KBM-7 (cell line): ENCODE data around the gene SLC4A4.
A peak's percentile ranks its signal among the peaks of the same experiment; 100 is the strongest.

Source experiments
- DNase-seq: peaks from one replicate; pipeline ENCODE4 v3.0.0-alpha.2; 2015
- in situ Hi-C: fragments of 300-500 bp; cut with MboI; formaldehyde crosslinking; loops from 2 replicates; pipeline ENCODE4 v1.14.3; 2020; ENCODE audit warnings: low sequenced_read_pairs, low pct_unique_long_range_greater_than_20kb, mixed read lengths

The SLC4A4 gene

DNA sequence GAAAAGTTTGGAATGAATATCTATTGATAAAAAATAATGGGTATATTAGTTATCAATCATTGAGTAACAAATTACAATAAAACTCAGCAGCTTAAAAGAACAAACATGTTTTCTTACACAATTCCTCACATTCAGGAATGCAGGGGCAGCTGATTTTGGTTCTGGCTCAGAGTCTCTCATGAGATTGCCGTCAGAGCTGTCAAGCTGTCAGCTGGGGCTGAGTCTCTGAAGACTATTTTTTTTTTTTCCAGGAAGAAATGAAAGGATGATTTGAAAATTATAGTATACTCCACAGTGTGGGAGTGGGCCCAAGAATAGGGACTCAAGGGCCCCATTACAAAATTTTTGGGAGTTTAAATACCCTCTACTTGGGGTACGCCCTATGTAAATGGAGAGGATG, 226.0 kb downstream of the SLC4A4 start:
- DNase-seq, result no peak
- in situ Hi-C loops, result no loop called here

GRCh38 chr4:71566856-71567255, 228.0 kb downstream of the SLC4A4 start:
- in situ Hi-C loops, result no loop called here
- no peak for DNase-seq

DNA sequence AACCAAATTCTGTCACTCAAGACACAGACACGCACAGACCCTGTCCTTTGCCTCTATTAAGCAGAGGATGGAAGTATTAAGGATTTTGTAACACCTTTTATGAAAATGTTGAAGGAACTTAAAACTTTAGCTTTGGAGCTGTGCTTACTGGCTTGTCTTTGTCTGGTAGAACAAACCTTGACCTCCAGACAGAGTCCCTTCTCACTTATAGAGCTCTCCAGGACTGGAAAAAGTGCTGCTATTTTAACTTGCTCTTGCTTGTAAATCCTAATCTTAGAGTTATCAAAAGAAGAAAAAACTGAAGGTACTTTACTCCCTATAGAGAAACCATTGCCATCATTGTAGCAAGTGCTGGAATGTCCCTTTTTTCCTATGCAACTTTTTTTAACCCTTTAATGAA, 229.3 kb downstream of the SLC4A4 start:
- DNase-seq, result no peak
- in situ Hi-C loops, result no loop called here

- in situ Hi-C loops, result no loop called here
These were observed 231.7 kb downstream of the SLC4A4 start for GRCh38 chr4:71570492-71570891.

DNA sequence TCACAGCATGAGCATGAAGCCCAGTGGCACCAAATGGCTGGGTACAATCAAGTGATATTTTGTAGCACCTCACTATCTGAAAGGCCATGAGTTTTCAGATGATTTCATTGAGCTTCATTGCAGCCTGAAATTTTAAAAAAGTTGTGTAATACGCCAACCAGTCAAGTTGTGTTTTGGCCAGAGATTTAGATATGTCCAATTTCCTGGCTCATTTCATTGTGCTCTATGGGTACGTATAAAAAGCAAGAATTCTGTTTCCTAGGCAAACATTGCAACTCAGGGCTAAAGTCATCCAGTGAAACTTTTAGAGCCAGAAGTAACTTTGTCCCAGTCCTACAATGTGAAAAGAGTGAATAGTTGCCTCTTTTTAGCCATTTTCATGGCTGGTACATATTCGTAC, 232.5 kb downstream of the SLC4A4 start:
- in situ Hi-C loops, result no loop called here
- DNase-seq, result no peak

More at GRCh38 chr4:71570492-71570891, 231.7 kb downstream of the SLC4A4 start:
- DNase-seq, result no peak

GRCh38 chr4:71583971-71584370, 245.2 kb downstream of the SLC4A4 start:
- in situ Hi-C loops, result no loop called here
- no peak for DNase-seq

DNA sequence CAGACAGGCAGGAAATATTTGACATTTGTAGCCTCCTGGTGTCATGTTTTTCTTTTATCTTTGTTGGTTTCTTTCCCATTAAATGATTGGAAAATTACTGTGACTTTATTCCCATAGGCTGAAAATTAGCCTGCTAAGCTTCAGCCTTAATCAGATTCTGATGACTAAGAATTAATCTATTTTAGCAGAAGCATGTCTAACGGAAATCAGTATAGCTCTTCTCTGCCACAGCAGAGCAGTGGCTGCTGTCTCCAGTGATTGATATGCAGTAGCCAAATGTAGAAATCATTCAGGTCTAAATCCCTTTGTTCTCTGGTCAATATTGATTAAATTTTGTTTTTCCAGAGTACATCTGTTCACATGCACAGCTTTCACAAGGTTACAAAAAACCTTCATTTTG, 245.8 kb downstream of the SLC4A4 start:
- DNase-seq, result no peak
- in situ Hi-C loops, result no loop called here

- no peak for DNase-seq
- in situ Hi-C loops, result no loop called here
These were observed 247.4 kb downstream of the SLC4A4 start for GRCh38 chr4:71586087-71586763.

DNA sequence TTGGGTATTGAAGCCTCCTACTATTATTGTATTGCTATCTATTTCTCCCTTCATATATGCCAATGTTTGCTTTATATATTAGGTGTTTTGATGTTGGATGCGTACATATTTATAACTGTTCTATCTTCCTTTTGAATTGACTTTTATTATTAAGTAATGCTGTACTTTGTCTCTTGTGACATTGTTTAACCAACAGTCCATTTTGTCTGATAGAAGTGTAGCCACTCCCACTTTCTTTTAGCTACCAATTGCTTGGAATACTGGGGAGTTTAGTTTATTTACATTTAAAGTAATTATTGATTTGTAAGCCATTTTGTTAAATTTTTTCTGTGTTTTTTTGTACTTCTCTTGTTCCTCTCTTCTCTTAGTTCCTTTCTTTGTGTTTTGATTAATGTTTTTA, 249.2 kb downstream of the SLC4A4 start:
- in situ Hi-C loops, result no loop called here
- no peak for DNase-seq

- no peak for DNase-seq
- in situ Hi-C loops, result no loop called here
These were observed 254.0 kb downstream of the SLC4A4 start for GRCh38 chr4:71592793-71593192.

DNA sequence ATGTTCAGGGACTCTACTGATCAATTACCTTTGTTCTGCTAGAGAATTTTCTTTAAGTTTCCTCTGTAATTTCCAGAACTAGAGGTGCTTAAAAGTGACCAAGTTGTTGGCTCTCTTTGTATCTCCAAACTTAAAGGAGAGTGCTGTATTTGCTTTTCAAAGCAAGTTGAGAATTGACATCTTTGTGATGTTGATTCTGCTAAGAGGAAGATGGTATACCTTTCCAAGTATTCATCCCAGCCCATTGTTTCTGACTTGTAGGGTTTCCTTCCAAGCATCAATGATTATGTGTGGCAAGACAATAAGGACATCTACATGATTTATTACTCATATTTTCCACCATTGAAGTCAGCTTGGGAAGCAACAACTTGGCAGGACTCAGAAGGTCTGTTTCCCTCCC, 254.5 kb downstream of the SLC4A4 start:
- in situ Hi-C loops, result no loop called here
- DNase-seq, result no peak

DNA sequence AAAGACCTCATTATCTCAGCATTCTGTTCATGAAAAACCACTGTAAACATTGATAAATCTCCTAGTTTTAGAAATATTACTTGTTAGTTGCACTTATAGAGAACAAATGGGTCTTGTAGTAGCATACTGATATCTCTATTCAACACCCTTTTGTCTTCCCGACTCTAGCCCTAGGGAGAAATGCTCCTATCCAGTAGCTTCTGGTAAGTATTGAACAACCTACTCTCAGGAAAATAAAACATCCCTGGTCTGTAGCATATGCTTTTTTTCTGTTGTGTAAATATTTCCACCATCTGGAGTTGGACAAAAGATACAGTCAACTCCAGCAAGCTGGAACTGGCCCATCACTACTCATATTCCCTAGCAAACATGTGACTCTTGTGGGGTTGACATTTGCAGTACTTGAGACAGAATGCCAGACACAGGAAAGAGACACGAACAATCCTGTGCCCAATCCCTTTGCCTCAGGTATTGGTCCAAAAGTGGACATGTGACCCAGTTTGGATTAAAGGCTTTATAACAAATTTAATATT, 256.8 kb downstream of the SLC4A4 start:
- in situ Hi-C loops, result no loop called here
- no peak for DNase-seq

DNA sequence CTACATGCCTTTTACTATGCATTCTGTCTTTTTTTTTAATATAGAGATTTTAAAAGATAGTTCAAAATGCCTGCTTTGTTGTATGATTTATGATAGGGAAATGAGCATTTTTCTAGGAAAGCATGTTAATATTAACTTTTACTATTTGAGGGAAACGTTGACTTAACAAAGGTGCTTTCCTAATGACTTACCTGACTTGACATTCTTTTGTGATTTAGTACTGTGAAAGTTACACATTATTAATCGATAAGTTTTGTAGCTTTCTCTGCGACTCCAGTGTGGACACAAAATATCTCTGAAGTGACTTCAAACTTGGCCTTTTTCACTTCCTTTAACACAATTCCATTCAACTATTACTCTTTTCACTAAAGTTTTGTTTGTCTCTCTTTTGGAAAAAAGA, 260.8 kb downstream of the SLC4A4 start:
- in situ Hi-C loops, result no loop called here
- no peak for DNase-seq

- in situ Hi-C loops, result no loop called here
- no peak for DNase-seq
These were observed 263.6 kb downstream of the SLC4A4 start for GRCh38 chr4:71602289-71602900.

GRCh38 chr4:71604785-71605184, 266.0 kb downstream of the SLC4A4 start:
- in situ Hi-C loops, result no loop called here
- DNase-seq, result no peak

DNA sequence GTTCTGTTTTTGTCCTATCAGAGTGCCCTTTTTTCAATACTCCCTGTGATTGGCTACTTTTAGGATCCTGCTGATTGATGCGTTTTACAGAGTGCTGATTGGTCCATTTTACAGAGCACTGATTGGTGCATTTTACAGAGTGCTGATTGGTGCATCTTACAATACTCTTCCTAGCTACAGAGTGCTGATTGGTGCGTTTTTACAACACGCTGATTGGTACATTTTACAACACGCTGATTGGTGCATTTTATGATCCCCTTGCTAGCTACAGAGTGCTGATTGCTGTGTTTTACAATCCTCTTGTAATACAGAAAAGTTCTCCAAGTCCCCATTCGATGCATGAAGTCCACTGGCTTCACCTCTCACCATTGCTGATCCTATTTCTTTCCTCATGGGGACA, 268.3 kb downstream of the SLC4A4 start:
- in situ Hi-C loops, result no loop called here
- no peak for DNase-seq

GRCh38 chr4:71607780-71608677, 269.2 kb downstream of the SLC4A4 start:
- peak; percentile 1 for DNase-seq
- in situ Hi-C loops, result no loop called here

GRCh38 chr4:71608678-71609071, 269.9 kb downstream of the SLC4A4 start:
- in situ Hi-C loops, result no loop called here
- no peak for DNase-seq

- DNase-seq, result no peak
These were observed 270.3 kb downstream of the SLC4A4 start for GRCh38 chr4:71609167-71609566.

DNA sequence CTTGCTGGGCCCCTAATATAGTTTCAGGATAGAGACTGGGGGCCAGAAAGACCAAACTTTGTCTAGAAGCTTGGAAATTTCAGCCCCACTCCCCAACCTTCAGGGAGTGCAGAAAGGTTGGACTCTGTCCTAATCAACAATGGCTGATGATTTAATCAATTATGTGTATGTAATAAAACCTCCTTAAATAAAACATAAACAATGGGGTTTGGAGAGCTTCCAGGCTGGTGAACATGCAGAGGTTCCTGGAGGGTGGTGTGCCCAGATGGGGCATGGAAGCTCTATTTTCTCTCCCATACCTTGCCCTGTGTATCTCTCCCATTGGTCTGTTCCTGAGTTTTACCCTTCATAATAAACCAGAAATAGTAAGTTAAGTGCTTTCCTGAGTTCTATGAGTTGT, 270.8 kb downstream of the SLC4A4 start:
- DNase-seq, result no peak
- in situ Hi-C loops, result no loop called here

More at GRCh38 chr4:71609167-71609566, 270.3 kb downstream of the SLC4A4 start:
- in situ Hi-C loops, result no loop called here
